BLaER1 (cell line): ENCODE data around the gene DOP1A.

Source experiments
- H3K27ac ChIP-seq: shearing (Covaris generic); formaldehyde crosslinking; 2 replicates; pipeline ENCODE4 v1.8.1; 2022
- H3K27me3 ChIP-seq: shearing (Covaris generic); formaldehyde crosslinking; 2 replicates; pipeline ENCODE4 v1.8.1; 2022
- H3K36me3 ChIP-seq: shearing (Covaris generic); formaldehyde crosslinking; 2 replicates; pipeline ENCODE4 v1.8.1; 2022
- H3K4me1 ChIP-seq: shearing (Covaris generic); formaldehyde crosslinking; 2 replicates; pipeline ENCODE4 v1.8.1; 2022
- H3K4me2 ChIP-seq: shearing (Covaris generic); formaldehyde crosslinking; 2 replicates; pipeline ENCODE4 v1.8.1; 2022
- H3K4me3 ChIP-seq: shearing (Covaris generic); formaldehyde crosslinking; 2 replicates; pipeline ENCODE4 v1.8.1; 2022
- H3K9ac ChIP-seq: shearing (Covaris generic); formaldehyde crosslinking; 2 replicates; pipeline ENCODE4 v1.8.1; 2022
- H3K9me3 ChIP-seq: shearing (Covaris generic); formaldehyde crosslinking; 2 replicates; pipeline ENCODE4 v1.8.1; 2022
- H4K20me1 ChIP-seq: shearing (Covaris generic); formaldehyde crosslinking; 2 replicates; pipeline ENCODE4 v1.8.1; 2022
- Cebpa-rat ChIP-seq: shearing (Covaris generic); IDR thresholded peaks from 2 replicates; pipeline ENCODE4 v1.8.1; 2022

DOP1A gene

GRCh38 chr6:83151114-83151513 lies 83.6 kb downstream of the DOP1A start:
- Histone ChIP-seq H3K36me3 (no peaks in the 10 kb centered on the region), H3K27ac (no peak overlapping the region), H3K9ac (no peak overlapping the region), H3K4me2 (no peak overlapping the region), H3K4me3 (no peak overlapping the region), H4K20me1 (no peaks in the 10 kb centered on the region), H3K27me3 (no peaks in the 10 kb centered on the region), H3K4me1 (no peaks in the 10 kb centered on the region), H3K9me3 (no peaks in the 10 kb centered on the region)
- TF ChIP-seq Cebpa-rat = no peak

- H4K20me1 ChIP-seq = no peaks in the 10 kb centered on the region
- H3K27ac ChIP-seq = no peak overlapping the region
- H3K9me3 ChIP-seq = no peaks in the 10 kb centered on the region
- no peaks in the 10 kb centered on the region for H3K36me3 ChIP-seq
- no peaks in the 10 kb centered on the region for H3K27me3 ChIP-seq
- H3K4me3 ChIP-seq = no peak overlapping the region
- H3K4me2 ChIP-seq = no peak overlapping the region
- no peaks in the 10 kb centered on the region for H3K4me1 ChIP-seq
- H3K9ac ChIP-seq = no peak overlapping the region
- no peak for TF ChIP-seq Cebpa-rat
These were observed 85.4 kb downstream of the DOP1A start for GRCh38 chr6:83152913-83153312.

GRCh38 chr6:83153883-83154521 lies 86.5 kb downstream of the DOP1A start:
- Histone ChIP-seq H3K9me3 (no peaks in the 10 kb centered on the region), H3K27me3 (no peaks in the 10 kb centered on the region), H3K36me3 (no peaks in the 10 kb centered on the region), H3K4me3 (no peak overlapping the region), H3K4me2 (no peak overlapping the region), H3K4me1 (no peaks in the 10 kb centered on the region), H4K20me1 (no peaks in the 10 kb centered on the region), H3K27ac (no peak overlapping the region), H3K9ac (no peak overlapping the region)
- no peak for TF ChIP-seq Cebpa-rat

GRCh38 chr6:83155794-83156193 lies 88.3 kb downstream of the DOP1A start:
- Histone ChIP-seq H3K4me2 (no peak overlapping the region), H3K4me3 (no peak overlapping the region), H3K9ac (no peak overlapping the region), H4K20me1 (no peaks in the 10 kb centered on the region), H3K9me3 (no peaks in the 10 kb centered on the region), H3K36me3 (no peaks in the 10 kb centered on the region), H3K27ac (no peak overlapping the region), H3K4me1 (no peaks in the 10 kb centered on the region), H3K27me3 (no peaks in the 10 kb centered on the region)
- TF ChIP-seq Cebpa-rat = no peak

- H3K27me3 ChIP-seq = no peaks in the 10 kb centered on the region
- H3K4me2 ChIP-seq = no peak overlapping the region
- no peak overlapping the region for H3K4me3 ChIP-seq
- no peaks in the 10 kb centered on the region for H4K20me1 ChIP-seq
- H3K27ac ChIP-seq = no peak overlapping the region
- H3K4me1 ChIP-seq = no peaks in the 10 kb centered on the region
- peaks cover 9% of the 10 kb centered on the region; the same call in 1 of the 2 replicates for H3K36me3 ChIP-seq
- H3K9me3 ChIP-seq = no peaks in the 10 kb centered on the region
- no peak for TF ChIP-seq Cebpa-rat
- H3K9ac ChIP-seq = no peak overlapping the region
These were observed 92.7 kb downstream of the DOP1A start for GRCh38 chr6:83160167-83160566.

- Histone ChIP-seq H3K9ac (no peak overlapping the region), H3K4me1 (no peaks in the 10 kb centered on the region), H3K27ac (no peak overlapping the region), H3K36me3 (peaks cover 70% of the 10 kb centered on the region), H3K4me3 (no peak overlapping the region), H3K4me2 (no peak overlapping the region), H3K9me3 (no peaks in the 10 kb centered on the region), H4K20me1 (no peaks in the 10 kb centered on the region), H3K27me3 (no peaks in the 10 kb centered on the region)
- TF ChIP-seq Cebpa-rat = no peak
These were observed 100.3 kb downstream of the DOP1A start for GRCh38 chr6:83167726-83168278.

- Histone ChIP-seq H3K4me3 (no peak overlapping the region), H3K9ac (no peak overlapping the region), H3K36me3 (peaks cover 73% of the 10 kb centered on the region), H3K4me2 (no peak overlapping the region), H3K27me3 (no peaks in the 10 kb centered on the region), H3K27ac (no peak overlapping the region), H3K9me3 (no peaks in the 10 kb centered on the region), H4K20me1 (no peaks in the 10 kb centered on the region), H3K4me1 (no peaks in the 10 kb centered on the region)
- TF ChIP-seq Cebpa-rat = no peak
These were observed 101.1 kb downstream of the DOP1A start for GRCh38 chr6:83168556-83168955.

- no peak overlapping the region for H3K9ac ChIP-seq
- no peaks in the 10 kb centered on the region for H3K27me3 ChIP-seq
- no peak overlapping the region for H3K27ac ChIP-seq
- H3K4me2 ChIP-seq = no peak overlapping the region
- H3K9me3 ChIP-seq = no peaks in the 10 kb centered on the region
- peaks cover 75% of the 10 kb centered on the region for H3K36me3 ChIP-seq
- no peaks in the 10 kb centered on the region for H3K4me1 ChIP-seq
- no peak for TF ChIP-seq Cebpa-rat
- H3K4me3 ChIP-seq = no peak overlapping the region
- no peaks in the 10 kb centered on the region for H4K20me1 ChIP-seq
These were observed 101.6 kb downstream of the DOP1A start for GRCh38 chr6:83169106-83169505.

GRCh38 chr6:83169511-83169910 lies 102.0 kb downstream of the DOP1A start:
- no peak for TF ChIP-seq Cebpa-rat
- H3K4me3 ChIP-seq = no peak overlapping the region
- no peak overlapping the region for H3K4me2 ChIP-seq
- peaks cover 73% of the 10 kb centered on the region for H3K36me3 ChIP-seq
- H3K9me3 ChIP-seq = no peaks in the 10 kb centered on the region
- H3K27me3 ChIP-seq = no peaks in the 10 kb centered on the region
- no peak overlapping the region for H3K27ac ChIP-seq
- H3K9ac ChIP-seq = no peak overlapping the region
- no peaks in the 10 kb centered on the region for H4K20me1 ChIP-seq
- no peaks in the 10 kb centered on the region for H3K4me1 ChIP-seq

GRCh38 chr6:83176246-83176645 lies 108.8 kb downstream of the DOP1A start:
- H4K20me1 ChIP-seq = no peaks in the 10 kb centered on the region
- H3K27me3 ChIP-seq = no peaks in the 10 kb centered on the region
- no peaks in the 10 kb centered on the region for H3K9me3 ChIP-seq
- H3K4me3 ChIP-seq = no peak overlapping the region
- no peak overlapping the region for H3K27ac ChIP-seq
- no peaks in the 10 kb centered on the region for H3K4me1 ChIP-seq
- TF ChIP-seq Cebpa-rat = no peak
- H3K36me3 ChIP-seq = peaks cover 29% of the 10 kb centered on the region
- no peak overlapping the region for H3K9ac ChIP-seq
- no peak overlapping the region for H3K4me2 ChIP-seq
